Measurements from ENCODE around the gene LGI4.
"Not testable (repeated sequence)": the region's sequence is repeated elsewhere in the genome, so short reads cannot be mapped to it uniquely, and the experiment has no call there.

The LGI4 gene

GRCh38 chr19:35129724-35130274 is 5.1 kb downstream of the LGI4 start:
- in situ Hi-C loops (cut with MboI; ENCODE audit: low sequenced_read_pairs); H3K4me1 ChIP-seq; DNase-seq (ENCODE audit: low spot score in 2 of 2); H3K9me3 ChIP-seq; H3K36me3 ChIP-seq (replicated peaks); H3K4me3 ChIP-seq; H3K27me3 ChIP-seq (ENCODE audit: low read depth): not testable (repeated sequence)

- in situ Hi-C loops (cut with MboI; ENCODE audit: low sequenced_read_pairs), result no loop called here
- Histone ChIP-seq H3K4me1 (no peaks in the 10 kb centered on the region), H3K9me3 (no peaks in the 10 kb centered on the region), H3K27me3 (ENCODE audit: low read depth) (no peaks in the 10 kb centered on the region), H3K36me3 (replicated peaks) (no peaks in the 10 kb centered on the region), H3K4me3 (no peak overlapping the region)
- DNase-seq (ENCODE audit: low spot score in 2 of 2), result no peak
Observed at GRCh38 chr19:35128398-35129057, 6.3 kb downstream of the LGI4 start.

GRCh38 chr19:35127871-35128270 is 7.0 kb downstream of the LGI4 start:
- no peak overlapping the region for H3K4me3 ChIP-seq
- H3K36me3 ChIP-seq (replicated peaks), result no peaks in the 10 kb centered on the region
- in situ Hi-C loops (cut with MboI; ENCODE audit: low sequenced_read_pairs), result no loop called here
- no peak for DNase-seq (ENCODE audit: low spot score in 2 of 2)
- H3K4me1 ChIP-seq, result no peaks in the 10 kb centered on the region; the same call in 1 of the 2 replicates
- H3K27me3 ChIP-seq (ENCODE audit: low read depth), result no peaks in the 10 kb centered on the region
- no peaks in the 10 kb centered on the region for H3K9me3 ChIP-seq

- no peaks in the 10 kb centered on the region for H3K36me3 ChIP-seq (replicated peaks)
Observed at GRCh38 chr19:35126624-35126959, 8.3 kb downstream of the LGI4 start.

GRCh38 chr19:35125749-35126623 is 8.9 kb downstream of the LGI4 start:
- Histone ChIP-seq H3K4me1 (no peaks in the 10 kb centered on the region; the same call in 1 of the 2 replicates), H3K27me3 (ENCODE audit: low read depth) (no peaks in the 10 kb centered on the region), H3K9me3 (no peaks in the 10 kb centered on the region), H3K36me3 (replicated peaks) (no peaks in the 10 kb centered on the region), H3K4me3 (no peak overlapping the region)
- in situ Hi-C loops (cut with MboI; ENCODE audit: low sequenced_read_pairs), result no loop called here
- no peak for DNase-seq (ENCODE audit: low spot score in 2 of 2)

More at GRCh38 chr19:35126624-35126959, 8.3 kb downstream of the LGI4 start:
- in situ Hi-C loops (cut with MboI; ENCODE audit: low sequenced_read_pairs), result no loop called here
- H3K4me1 ChIP-seq, result no peaks in the 10 kb centered on the region; the same call in 1 of the 2 replicates
- no peaks in the 10 kb centered on the region for H3K9me3 ChIP-seq
- DNase-seq (ENCODE audit: low spot score in 2 of 2), result no peak
- H3K4me3 ChIP-seq, result no peak overlapping the region
- no peaks in the 10 kb centered on the region for H3K27me3 ChIP-seq (ENCODE audit: low read depth)

- in situ Hi-C loops (cut with MboI; ENCODE audit: low sequenced_read_pairs), result no loop called here
- Histone ChIP-seq H3K27me3 (ENCODE audit: low read depth) (no peaks in the 10 kb centered on the region), H3K36me3 (replicated peaks) (no peaks in the 10 kb centered on the region), H3K4me3 (no peak overlapping the region), H3K4me1 (no peaks in the 10 kb centered on the region; the same call in 1 of the 2 replicates), H3K9me3 (no peaks in the 10 kb centered on the region)
- DNase-seq (ENCODE audit: low spot score in 2 of 2), result no peak
Observed at GRCh38 chr19:35125270-35125717, 9.6 kb downstream of the LGI4 start.

GRCh38 chr19:35124098-35125060 is 10.5 kb downstream of the LGI4 start:
- no peaks in the 10 kb centered on the region for H3K9me3 ChIP-seq
- no peaks in the 10 kb centered on the region for H3K27me3 ChIP-seq (ENCODE audit: low read depth)
- no peaks in the 10 kb centered on the region; the same call in 1 of the 2 replicates for H3K4me1 ChIP-seq
- no peak overlapping the region for H3K4me3 ChIP-seq
- no peaks in the 10 kb centered on the region for H3K36me3 ChIP-seq (replicated peaks)
- DNase-seq (ENCODE audit: low spot score in 2 of 2), result no peak
- in situ Hi-C loops (cut with MboI; ENCODE audit: low sequenced_read_pairs), result no loop called here

GRCh38 chr19:35123573-35123972 is 11.3 kb downstream of the LGI4 start:
- Histone ChIP-seq H3K27me3 (ENCODE audit: low read depth) (no peaks in the 10 kb centered on the region), H3K36me3 (replicated peaks) (no peaks in the 10 kb centered on the region), H3K4me3 (no peak overlapping the region), H3K9me3 (no peaks in the 10 kb centered on the region), H3K4me1 (no peaks in the 10 kb centered on the region; the same call in 1 of the 2 replicates)
- in situ Hi-C loops (cut with MboI; ENCODE audit: low sequenced_read_pairs), result no loop called here
- no peak for DNase-seq (ENCODE audit: low spot score in 2 of 2)

- Histone ChIP-seq H3K4me1 (no peaks in the 10 kb centered on the region; the same call in 1 of the 2 replicates), H3K9me3 (no peaks in the 10 kb centered on the region), H3K4me3 (no peak overlapping the region), H3K27me3 (ENCODE audit: low read depth) (no peaks in the 10 kb centered on the region), H3K36me3 (replicated peaks) (no peaks in the 10 kb centered on the region)
- in situ Hi-C loops (cut with MboI; ENCODE audit: low sequenced_read_pairs), result no loop called here
- no peak for DNase-seq (ENCODE audit: low spot score in 2 of 2)
Observed at GRCh38 chr19:35122687-35123551, 11.9 kb downstream of the LGI4 start.

GRCh38 chr19:35120898-35121297 is 14.0 kb downstream of the LGI4 start:
- DNase-seq (ENCODE audit: low spot score in 2 of 2), result no peak
- Histone ChIP-seq H3K9me3 (no peaks in the 10 kb centered on the region), H3K4me3 (no peak overlapping the region), H3K36me3 (replicated peaks) (no peaks in the 10 kb centered on the region), H3K4me1 (no peaks in the 10 kb centered on the region; the same call in 1 of the 2 replicates), H3K27me3 (ENCODE audit: low read depth) (peaks cover 2% of the 10 kb centered on the region; the same call in 1 of the 2 replicates)
- in situ Hi-C loops (cut with MboI; ENCODE audit: low sequenced_read_pairs), result no loop called here

- in situ Hi-C loops (cut with MboI; ENCODE audit: low sequenced_read_pairs), result no loop called here
- DNase-seq (ENCODE audit: low spot score in 2 of 2), result no peak
- peaks cover 6% of the 10 kb centered on the region for H3K27me3 ChIP-seq (ENCODE audit: low read depth)
- H3K36me3 ChIP-seq (replicated peaks), result no peaks in the 10 kb centered on the region
- H3K4me1 ChIP-seq, result no peaks in the 10 kb centered on the region; the same call in 1 of the 2 replicates
- H3K9me3 ChIP-seq, result no peaks in the 10 kb centered on the region
- no peak overlapping the region for H3K4me3 ChIP-seq
Observed at GRCh38 chr19:35120492-35120891, 14.4 kb downstream of the LGI4 start.

GRCh38 chr19:35119578-35120155 is 15.2 kb downstream of the LGI4 start:
- in situ Hi-C loops (cut with MboI; ENCODE audit: low sequenced_read_pairs), result no loop called here
- DNase-seq (ENCODE audit: low spot score in 2 of 2), result no peak
- Histone ChIP-seq H3K36me3 (replicated peaks) (no peaks in the 10 kb centered on the region), H3K4me1 (peaks cover 3% of the 10 kb centered on the region; the same call in 1 of the 2 replicates), H3K27me3 (ENCODE audit: low read depth) (peaks cover 7% of the 10 kb centered on the region), H3K9me3 (no peaks in the 10 kb centered on the region), H3K4me3 (no peak overlapping the region)
